SK-N-SH treated with all-trans-retinoic acid at 6 μM for 48 hours (cell line): Measurements from ENCODE around the gene MOV10L1.

Source experiments
- BACH2 ChIP-seq: fragments of 250-450 bp; sonication (Bioruptor Pico); IDR thresholded peaks from 2 replicates; pipeline ENCODE4 v1.9.0; 2021; ENCODE audit warnings: mild to moderate bottlenecking, borderline replicate concordance
- CSDC2 ChIP-seq: fragments of 250-450 bp; sonication (Bioruptor Pico); IDR thresholded peaks from 2 replicates; pipeline ENCODE4 v1.5.0; 2020; ENCODE audit warnings: mild to moderate bottlenecking, moderate library complexity
- GLIS3 ChIP-seq: fragments of 250-450 bp; sonication (Bioruptor Pico); IDR thresholded peaks from 2 replicates; pipeline ENCODE4 v1.5.0; 2020; ENCODE audit warnings: mild to moderate bottlenecking, moderate library complexity
- ISL1 ChIP-seq: fragments of 250-450 bp; sonication (Bioruptor Pico); IDR thresholded peaks from 2 replicates; pipeline ENCODE4 v2.1.2; 2022; ENCODE audit warnings: mild to moderate bottlenecking, moderate library complexity
- PATZ1 ChIP-seq: fragments of 250-450 bp; sonication (Bioruptor Pico); IDR thresholded peaks from 2 replicates; pipeline ENCODE4 v1.8.0; 2020; ENCODE audit warnings: mild to moderate bottlenecking, moderate library complexity, borderline replicate concordance
- PPARA ChIP-seq: fragments of 250-450 bp; sonication (Bioruptor Pico); IDR thresholded peaks from 2 replicates; pipeline ENCODE4 v1.5.0; 2020; ENCODE audit warnings: mild to moderate bottlenecking, borderline replicate concordance
- ZC3H10 ChIP-seq: fragments of 250-450 bp; sonication (Bioruptor Pico); IDR thresholded peaks from 2 replicates; pipeline ENCODE4 v1.5.1; 2021; ENCODE audit warnings: mild to moderate bottlenecking, moderate library complexity
- ZFP3 ChIP-seq: fragments of 250-450 bp; sonication (Bioruptor Pico); IDR thresholded peaks from 2 replicates; pipeline ENCODE4 v1.5.0; 2020; ENCODE audit warnings: mild to moderate bottlenecking, moderate library complexity
- ZFP30 ChIP-seq: fragments of 450-650 bp; formaldehyde crosslinking; IDR thresholded peaks from 2 replicates; pipeline ENCODE4 v1.5.0; 2022; ENCODE audit warnings: mild to moderate bottlenecking, moderate library complexity

- TF ChIP-seq BACH2 (CRISPR knock-in tag) (no peak), ZC3H10 (CRISPR knock-in tag) (no peak), ZFP3 (CRISPR knock-in tag) (no peak), PPARA (no peak), CSDC2 (CRISPR knock-in tag) (no peak), PATZ1 (CRISPR knock-in tag) (no peak), GLIS3 (no peak), ZFP30 (CRISPR knock-in tag) (no peak), ISL1 (CRISPR knock-in tag) (no peak)
These were observed 68.0 kb downstream of the MOV10L1 start for GRCh38 chr22:50157709-50158375.
